Breast epithelium (tissue), 4 donors: Measurements from ENCODE around the gene TIMD4. TPM values are rescaled to one million over a fixed set of nuclear protein-coding genes. Genes with fewer than 3 reads are reported as not detected.

ENCODE experiments used
- DNase-seq, 2 donors: peaks; one replicate each; pipeline ENCODE4 v3.0.0-alpha.2; 2019; ENCODE audit warnings: low spot score in 2 of 2
- H3K27ac ChIP-seq, 2 donors: fragments of 200-600 bp; sonication (generic) in 1 of 2; one replicate each; pipeline ENCODE4 v1.5.1; 2016 to 2019; ENCODE audit warnings: mild to moderate bottlenecking in 1 of 2
- H3K27me3 ChIP-seq, 2 donors: fragments of 200-600 bp; sonication (generic) in 1 of 2; one replicate each; pipeline versions ENCODE4 v1.5.1 to v1.6.0; 2017 to 2019; ENCODE audit warnings: control low read depth in 1 of 2, mild to moderate bottlenecking in 1 of 2
- H3K36me3 ChIP-seq: fragments of 200-600 bp; one replicate; pipeline ENCODE4 v1.5.1; 2019
- H3K4me1 ChIP-seq, 2 donors: fragments of 200-600 bp; sonication (generic); one replicate each; pipeline ENCODE4 v1.5.1; 2016 to 2019; ENCODE audit warnings: control low read depth in 1 of 2
- H3K4me3 ChIP-seq, 3 donors: fragments of 200-600 bp; sonication (generic); 1 replicate in 2 of 3; 2 replicates in 1 of 3; pipeline ENCODE4 v1.5.1; 2016 to 2019; ENCODE audit warnings: mild to moderate bottlenecking in 3 of 3, moderate library complexity in 2 of 3
- H3K9me3 ChIP-seq, 2 donors: fragments of 200-600 bp; sonication (generic) in 1 of 2; one replicate each; pipeline ENCODE4 v1.5.1; 2016 to 2019; ENCODE audit warnings: control low read depth in 1 of 2
- POLR2A ChIP-seq: fragments of 450-650 bp; IDR thresholded peaks from one replicate; pipeline ENCODE4 v1.6.1; 2016; ENCODE audit warnings: antibody characterized with exemption, mild to moderate bottlenecking, moderate library complexity
- POLR2AphosphoS5 ChIP-seq, 3 donors: sonication (generic); formaldehyde crosslinking; IDR thresholded peaks; one replicate each; pipeline ENCODE4 v1.6.1; 2017; ENCODE audit warnings: antibody characterized with exemption in 3 of 3
- intact Hi-C: fragments of 100-400 bp; cut with DNase I; formaldehyde crosslinking; loops from one replicate; pipeline ENCODE4 v1.15.1; 2023; ENCODE audit warnings: low total_unique reads
- total RNA-seq, 3 donors: library from RNA; depleted of rRNA; stranded (reverse); fragments of >200 nt; gene quantifications; one replicate each; pipeline ENCODE4 v1.1.0, GENCODE V29; 2016
- TF ChIP-seq, protein P1 (sequence below), 3 donors: fragments of 450-650 bp; IDR thresholded peaks; one replicate each; pipeline ENCODE4 v1.5.1; 2016 to 2017; ENCODE audit warnings: antibody characterized with exemption in 3 of 3, mild to moderate bottlenecking in 3 of 3, moderate library complexity in 3 of 3

Gene TIMD4
- total RNA-seq, 3 donors from 2014 or later: 0.88 to 2.4 TPM; not detected in 1

DNA sequence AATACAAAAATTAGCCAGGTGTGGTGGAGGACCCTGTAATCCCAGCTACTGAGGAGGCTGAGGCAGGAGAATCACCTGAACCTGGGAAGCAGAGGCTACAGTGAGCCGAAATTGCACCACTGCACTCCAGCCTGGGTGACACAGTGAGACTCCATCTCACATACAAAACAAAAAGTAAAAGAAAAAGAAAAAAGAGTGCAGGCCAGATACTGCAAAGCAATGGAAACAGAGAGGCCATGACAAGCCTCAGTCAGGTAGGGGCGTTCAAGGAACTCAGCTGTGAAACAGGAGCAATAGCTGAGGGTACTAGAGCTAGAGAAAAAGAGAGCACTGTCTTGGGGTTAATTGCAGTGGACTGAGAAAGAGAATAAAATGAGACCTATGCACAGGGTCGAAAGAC is 56.2 kb downstream of the TIMD4 start:
- Histone ChIP-seq H3K27ac (no peak overlapping the region), H3K27me3 (no peaks in the 10 kb centered on the region), H3K4me3 (no peak overlapping the region), H3K36me3 (no peaks in the 10 kb centered on the region), H3K9me3 (no peaks in the 10 kb centered on the region), H3K4me1 (no peaks in the 10 kb centered on the region)
- no peak for DNase-seq
- TF ChIP-seq, protein P1, sequence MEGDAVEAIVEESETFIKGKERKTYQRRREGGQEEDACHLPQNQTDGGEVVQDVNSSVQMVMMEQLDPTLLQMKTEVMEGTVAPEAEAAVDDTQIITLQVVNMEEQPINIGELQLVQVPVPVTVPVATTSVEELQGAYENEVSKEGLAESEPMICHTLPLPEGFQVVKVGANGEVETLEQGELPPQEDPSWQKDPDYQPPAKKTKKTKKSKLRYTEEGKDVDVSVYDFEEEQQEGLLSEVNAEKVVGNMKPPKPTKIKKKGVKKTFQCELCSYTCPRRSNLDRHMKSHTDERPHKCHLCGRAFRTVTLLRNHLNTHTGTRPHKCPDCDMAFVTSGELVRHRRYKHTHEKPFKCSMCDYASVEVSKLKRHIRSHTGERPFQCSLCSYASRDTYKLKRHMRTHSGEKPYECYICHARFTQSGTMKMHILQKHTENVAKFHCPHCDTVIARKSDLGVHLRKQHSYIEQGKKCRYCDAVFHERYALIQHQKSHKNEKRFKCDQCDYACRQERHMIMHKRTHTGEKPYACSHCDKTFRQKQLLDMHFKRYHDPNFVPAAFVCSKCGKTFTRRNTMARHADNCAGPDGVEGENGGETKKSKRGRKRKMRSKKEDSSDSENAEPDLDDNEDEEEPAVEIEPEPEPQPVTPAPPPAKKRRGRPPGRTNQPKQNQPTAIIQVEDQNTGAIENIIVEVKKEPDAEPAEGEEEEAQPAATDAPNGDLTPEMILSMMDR (IDR thresholded peaks at IDR 0.05): no peak
- no peak for TF ChIP-seq POLR2AphosphoS5 (IDR thresholded peaks at IDR 0.05)
- no peak for TF ChIP-seq POLR2A
- intact Hi-C loops: no loop called here

DNA sequence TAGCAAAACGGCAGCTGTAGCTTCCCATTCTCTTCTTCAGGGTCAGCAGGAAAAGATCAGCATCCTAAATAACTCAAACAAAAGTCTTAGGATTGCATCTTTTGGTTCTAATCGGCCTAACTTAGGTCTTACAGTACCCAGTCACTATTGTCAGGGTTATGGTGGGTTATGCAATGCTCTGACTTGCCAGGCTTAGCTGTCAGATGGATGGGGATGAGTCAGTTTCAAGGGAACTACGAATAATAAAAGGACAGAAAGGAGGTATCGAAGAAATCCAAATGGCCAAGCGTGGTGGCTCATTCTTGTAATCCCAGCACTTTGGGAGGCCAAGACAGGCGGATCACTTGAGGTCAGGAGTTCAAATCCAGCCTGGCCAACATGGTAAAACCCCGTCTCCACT is 66.5 kb downstream of the TIMD4 start:
- no peak for TF ChIP-seq POLR2A
- TF ChIP-seq POLR2AphosphoS5 (IDR thresholded peaks at IDR 0.05): no peak
- TF ChIP-seq, protein P1 (IDR thresholded peaks at IDR 0.05): no peak
- DNase-seq: no peak
- intact Hi-C loops: no loop called here
- H3K36me3 ChIP-seq: no peaks in the 10 kb centered on the region
- H3K4me1 ChIP-seq: no peaks in the 10 kb centered on the region
- H3K4me3 ChIP-seq: no peak overlapping the region
- H3K9me3 ChIP-seq: no peaks in the 10 kb centered on the region
- no peak overlapping the region for H3K27ac ChIP-seq
- no peaks in the 10 kb centered on the region for H3K27me3 ChIP-seq

DNA sequence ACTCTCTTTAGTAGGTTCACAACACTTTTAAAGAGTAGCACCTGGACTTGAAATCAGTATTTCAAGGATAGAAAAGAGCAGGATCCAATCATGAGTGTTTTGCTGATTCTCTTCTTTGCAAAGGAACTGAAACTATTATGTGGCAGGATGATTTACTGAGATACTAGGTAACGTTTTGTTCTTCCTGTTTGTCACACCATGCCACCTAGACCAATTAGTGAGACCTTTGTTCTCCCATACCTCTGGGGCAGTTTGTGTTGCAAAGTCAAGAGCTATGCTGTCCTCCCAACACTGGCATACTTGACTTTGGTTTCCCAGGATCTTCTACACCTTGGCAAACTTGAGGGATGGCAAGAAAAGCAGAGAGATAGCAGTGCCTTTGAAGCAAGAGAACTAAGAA is 69.5 kb downstream of the TIMD4 start:
- TF ChIP-seq POLR2A (no peak), POLR2AphosphoS5 (IDR thresholded peaks at IDR 0.05) (no peak)
- TF ChIP-seq, protein P1 (IDR thresholded peaks at IDR 0.05): no peak
- intact Hi-C loops: no loop called here
- no peaks in the 10 kb centered on the region for H3K4me1 ChIP-seq
- DNase-seq: no peak
- H3K4me3 ChIP-seq: no peak overlapping the region
- H3K9me3 ChIP-seq: no peaks in the 10 kb centered on the region
- no peak overlapping the region for H3K27ac ChIP-seq
- no peaks in the 10 kb centered on the region for H3K27me3 ChIP-seq
- no peaks in the 10 kb centered on the region for H3K36me3 ChIP-seq

DNA sequence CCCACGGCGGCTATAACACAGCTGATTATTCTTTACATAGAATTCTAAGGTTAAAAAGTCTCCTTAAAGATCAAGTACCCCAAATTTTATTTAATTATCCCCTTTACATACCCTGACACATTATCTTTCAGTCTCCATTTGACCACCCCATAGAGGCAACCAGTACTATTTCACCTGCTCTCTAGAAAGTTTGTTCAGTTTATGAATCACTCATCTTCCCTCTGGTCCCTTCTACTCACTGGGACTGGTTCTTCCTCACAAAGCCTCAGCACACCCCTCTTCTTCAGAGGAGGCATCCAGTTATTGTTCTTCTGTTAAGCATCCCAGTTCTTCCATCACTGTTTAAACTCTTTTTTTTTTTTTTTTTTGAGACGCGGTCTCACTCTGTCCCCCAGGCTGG is 70.2 kb downstream of the TIMD4 start:
- no peaks in the 10 kb centered on the region for H3K36me3 ChIP-seq
- H3K4me1 ChIP-seq: no peaks in the 10 kb centered on the region
- DNase-seq: no peak
- H3K27ac ChIP-seq: no peak overlapping the region
- H3K9me3 ChIP-seq: no peaks in the 10 kb centered on the region
- TF ChIP-seq POLR2AphosphoS5 (IDR thresholded peaks at IDR 0.05): no peak
- TF ChIP-seq POLR2A: no peak
- TF ChIP-seq, protein P1 (IDR thresholded peaks at IDR 0.05): no peak
- intact Hi-C loops: no loop called here
- no peaks in the 10 kb centered on the region for H3K27me3 ChIP-seq
- no peak overlapping the region for H3K4me3 ChIP-seq

DNA sequence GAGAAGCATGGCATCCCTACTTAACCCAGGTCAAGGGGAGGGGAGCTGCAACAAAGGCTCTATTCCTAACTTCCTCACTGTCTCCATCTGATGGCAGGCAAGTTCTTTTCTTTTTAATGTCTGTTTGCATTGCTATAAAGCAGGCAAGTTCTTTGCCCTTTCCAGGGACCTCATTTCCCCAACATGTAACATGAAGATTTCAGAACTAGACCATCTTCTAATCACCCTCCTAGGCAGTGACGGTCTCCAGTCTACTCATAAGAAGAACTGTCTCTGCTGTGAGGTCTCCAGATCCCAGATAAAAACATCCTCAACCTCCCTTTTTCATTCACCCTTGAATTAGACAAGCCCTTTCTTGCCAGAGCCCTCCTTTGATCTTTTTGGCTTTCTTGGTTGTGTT is 70.8 kb downstream of the TIMD4 start:
- Histone ChIP-seq H3K4me3 (no peak overlapping the region), H3K27me3 (no peaks in the 10 kb centered on the region), H3K9me3 (no peaks in the 10 kb centered on the region), H3K36me3 (no peaks in the 10 kb centered on the region), H3K4me1 (no peaks in the 10 kb centered on the region), H3K27ac (no peak overlapping the region)
- DNase-seq: no peak
- intact Hi-C loops: no loop called here
- TF ChIP-seq POLR2A (no peak), POLR2AphosphoS5 (IDR thresholded peaks at IDR 0.05) (no peak)
- TF ChIP-seq, protein P1 (IDR thresholded peaks at IDR 0.05): no peak
